ENCODE data around the gene DTX4.

DTX4 gene

GRCh38 chr11:59187035-59187434 is 15.1 kb downstream of the DTX4 start:
- no peak for TF ChIP-seq CTCF (IDR thresholded peaks at IDR 0.05; ENCODE audit: insufficient read depth, low read length, missing control alignments)
- DNase-seq (ENCODE audit: low read depth, low spot score) = no peak
- ChIA-PET POLR2A (interaction anchor here (1.6 kb wide), 1 partner anchor 11 kb away, joined by 6 read pairs; no protein-coding TSS in a partner anchor), CTCF (interaction anchor here (1.0 to 5.0 kb wide), 10 partner anchors 8 to 43 kb away, joined by 3 to 75 read pairs (median 20); partner anchors contain the start of gene DTX4)
- H3K4me3 ChIP-seq (ENCODE audit: low read depth, low read length) = no peak overlapping the region

GRCh38 chr11:59187587-59187986 is 15.7 kb downstream of the DTX4 start:
- no peak for DNase-seq (ENCODE audit: low read depth, low spot score)
- CTCF ChIA-PET = interaction anchor here (1.0 to 5.0 kb wide), 8 partner anchors 11 to 43 kb away, joined by 3 to 75 read pairs (median 10); partner anchors contain the start of gene DTX4
- POLR2A ChIA-PET = interaction anchor here (1.6 kb wide), 1 partner anchor 10 kb away, joined by 6 read pairs; no protein-coding TSS in a partner anchor
- TF ChIP-seq CTCF (IDR thresholded peaks at IDR 0.05; ENCODE audit: insufficient read depth, low read length, missing control alignments) = no peak
- no peak overlapping the region for H3K4me3 ChIP-seq (ENCODE audit: low read depth, low read length)

GRCh38 chr11:59188954-59189353 is 17.0 kb downstream of the DTX4 start:
- no peak for DNase-seq (ENCODE audit: low read depth, low spot score)
- ChIA-PET POLR2A (interaction anchor here (1.0 to 1.4 kb wide), 2 partner anchors 9 to 15 kb away, joined by 3 read pairs; no protein-coding TSS in a partner anchor), CTCF (interaction anchor here (1.5 to 7.7 kb wide), 5 partner anchors 13 to 31 kb away, joined by 3 to 69 read pairs (median 20); partner anchors contain the start of gene DTX4)
- no peak overlapping the region for H3K4me3 ChIP-seq (ENCODE audit: low read depth, low read length)
- no peak for TF ChIP-seq CTCF (IDR thresholded peaks at IDR 0.05; ENCODE audit: insufficient read depth, low read length, missing control alignments)

DNA sequence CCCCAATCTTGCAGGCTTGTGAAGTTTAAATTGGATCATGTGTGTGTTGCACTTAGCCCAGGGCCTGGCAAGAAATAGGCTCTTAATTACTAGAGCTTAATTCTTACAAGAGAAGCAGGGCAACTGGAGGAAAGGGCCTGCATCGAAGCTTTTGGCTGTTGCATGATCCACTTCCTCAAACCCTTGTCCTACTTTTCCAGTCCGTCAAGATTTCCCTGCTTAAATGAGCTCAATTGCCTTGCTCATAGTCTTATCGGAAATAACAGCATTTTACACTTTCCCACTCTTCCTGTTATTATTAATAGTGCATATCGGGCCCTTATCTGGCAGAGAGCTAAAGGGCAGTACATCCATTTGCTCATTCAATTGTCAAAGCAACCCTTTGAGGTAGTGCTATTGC is 18.1 kb downstream of the DTX4 start:
- POLR2A ChIA-PET = interaction anchor here (1.4 kb wide), 1 partner anchor 8 kb away, joined by 3 read pairs; no protein-coding TSS in a partner anchor
- DNase-seq (ENCODE audit: low read depth, low spot score) = no peak
- TF ChIP-seq CTCF (IDR thresholded peaks at IDR 0.05; ENCODE audit: insufficient read depth, low read length, missing control alignments) = no peak
- CTCF ChIA-PET = interaction anchor here (1.5 to 7.7 kb wide), 5 partner anchors 9 to 31 kb away, joined by 3 to 69 read pairs (median 20); partner anchors contain the start of gene DTX4
- H3K4me3 ChIP-seq (ENCODE audit: low read depth, low read length) = no peak overlapping the region

DNA sequence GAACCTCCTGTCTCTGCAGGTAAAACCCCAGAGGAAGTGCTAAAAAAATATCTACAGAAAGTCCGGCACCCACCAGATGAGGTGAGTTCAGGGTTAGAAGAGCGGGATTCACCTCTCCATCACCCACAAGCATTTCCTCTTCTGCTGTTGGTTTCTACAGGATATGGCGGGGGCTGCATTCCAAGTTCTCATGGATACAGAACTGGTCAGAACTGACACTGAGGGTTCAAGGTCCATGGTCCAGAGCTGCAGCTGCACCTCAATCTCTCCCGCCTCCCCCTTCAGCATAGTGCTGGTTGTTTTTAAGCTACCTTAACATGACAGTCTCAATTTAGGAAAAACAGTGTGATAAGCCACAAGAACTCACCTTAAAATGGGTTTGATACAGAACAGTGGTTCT is 19.2 kb downstream of the DTX4 start:
- DNase-seq (ENCODE audit: low read depth, low spot score) = no peak
- ChIA-PET CTCF (interaction anchor here (1.9 to 7.7 kb wide), 4 partner anchors 10 to 18 kb away, joined by 6 to 69 read pairs (median 26); partner anchors contain the start of gene DTX4), POLR2A (no interaction called here)
- TF ChIP-seq CTCF (IDR thresholded peaks at IDR 0.05; ENCODE audit: insufficient read depth, low read length, missing control alignments) = no peak
- no peak overlapping the region for H3K4me3 ChIP-seq (ENCODE audit: low read depth, low read length)

DNA sequence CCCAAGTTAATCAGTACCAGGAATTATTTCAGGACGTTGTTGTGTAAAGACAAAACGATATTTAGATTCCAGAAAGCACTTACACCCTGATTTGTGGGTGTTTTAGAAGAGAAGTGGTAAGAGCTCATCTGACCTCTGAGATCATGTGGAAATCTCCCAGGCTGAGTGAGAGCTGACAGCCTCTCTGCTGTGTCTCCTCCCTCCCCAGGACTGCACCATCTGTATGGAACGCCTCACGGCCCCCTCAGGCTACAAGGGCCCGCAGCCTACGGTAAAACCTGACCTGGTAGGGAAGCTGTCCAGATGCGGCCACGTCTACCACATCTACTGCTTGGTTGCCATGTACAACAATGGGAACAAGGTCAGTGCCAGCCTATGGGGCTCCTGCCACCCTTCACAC is 20.0 kb downstream of the DTX4 start:
- CTCF ChIA-PET = interaction anchor here (3.9 to 7.7 kb wide), 3 partner anchors 10 to 18 kb away, joined by 20 to 69 read pairs (median 31); partner anchors contain the start of gene DTX4
- no peak for DNase-seq (ENCODE audit: low read depth, low spot score)
- TF ChIP-seq CTCF (IDR thresholded peaks at IDR 0.05; ENCODE audit: insufficient read depth, low read length, missing control alignments) = no peak
- H3K4me3 ChIP-seq (ENCODE audit: low read depth, low read length) = no peak overlapping the region
- POLR2A ChIA-PET = no interaction called here
